Measurements from ENCODE around the gene NANP. TPM values are rescaled to one million over a fixed set of nuclear protein-coding genes. Genes with fewer than 3 reads are reported as not detected.
"Not testable (repeated sequence)": the region's sequence is repeated elsewhere in the genome, so short reads cannot be mapped to it uniquely, and the experiment has no call there.

Gene NANP
- total RNA-seq, 4 donors from 2014 or later, result 4.7 to 8.5 (median 6.9) TPM

DNA sequence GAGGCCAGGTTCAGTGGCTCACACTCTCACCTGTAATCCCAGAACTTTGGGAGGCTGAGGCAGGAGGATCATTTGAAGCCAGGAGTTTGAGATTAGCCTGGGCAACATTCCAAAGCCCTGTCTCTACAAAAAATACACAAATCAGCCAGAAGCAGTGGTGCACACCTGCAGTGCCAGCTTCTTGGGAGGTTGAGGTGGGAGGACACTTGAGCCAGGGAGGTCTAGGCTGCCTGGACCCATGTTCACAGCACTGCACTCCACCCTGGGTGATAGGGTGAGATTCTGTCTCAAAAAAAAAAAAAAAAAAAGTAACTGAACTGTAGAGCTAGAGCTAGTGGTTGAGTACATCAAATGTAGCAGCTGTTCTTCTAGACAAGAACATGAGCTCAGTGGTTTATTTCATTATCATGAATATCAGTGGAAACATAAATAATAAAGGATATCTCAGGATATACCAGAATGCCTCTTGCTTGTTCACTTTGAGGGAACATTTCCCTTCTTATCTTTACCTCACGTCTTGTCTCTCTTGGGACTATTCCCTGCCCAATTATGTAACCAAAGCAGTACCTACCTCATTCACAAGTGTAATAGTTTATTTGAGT, 17.6 kb downstream of the NANP start:
- Histone ChIP-seq H3K9me3 (no peaks in the 10 kb centered on the region), H3K4me3 (replicated peaks in 1 of 3) (no peak overlapping the region), H3K36me3 (no peaks in the 10 kb centered on the region), H3K4me1 (no peaks in the 10 kb centered on the region), H3K27ac (no peak overlapping the region), H3K27me3 (no peaks in the 10 kb centered on the region)
- no peak for DNase-seq
- TF ChIP-seq CTCF (IDR thresholded peaks at IDR 0.05) (no peak), POLR2A (IDR thresholded peaks at IDR 0.05) (no peak)
- 85 to 90% methylated on average over 1 of the region's 1 CpG for WGBS, 2 donors
- intact Hi-C loops (cut with DNase I), result no loop called here

- H3K27me3 ChIP-seq, result no peaks in the 10 kb centered on the region
- H3K4me3 ChIP-seq (replicated peaks in 1 of 3), result no peak overlapping the region
- WGBS, 2 donors, result 87 to 88% methylated on average over 7 of the region's 7 CpGs
- TF ChIP-seq POLR2A (IDR thresholded peaks at IDR 0.05), result no peak
- no peak for TF ChIP-seq CTCF (IDR thresholded peaks at IDR 0.05)
- intact Hi-C loops (cut with DNase I), result no loop called here
- no peaks in the 10 kb centered on the region for H3K36me3 ChIP-seq
- peaks cover 0 to 6% of the 10 kb centered on the region in 2 donors for H3K4me1 ChIP-seq
- no peak for DNase-seq
- H3K9me3 ChIP-seq, result no peaks in the 10 kb centered on the region
- no peak overlapping the region for H3K27ac ChIP-seq
Measured at GRCh38 chr20:25605148-25605547, 18.7 kb downstream of the NANP start.

GRCh38 chr20:25604611-25605010, 19.2 kb downstream of the NANP start:
- H3K27me3 ChIP-seq, result no peaks in the 10 kb centered on the region
- no peak overlapping the region for H3K27ac ChIP-seq
- DNase-seq, result no peak
- WGBS, 2 donors, result 88 to 93% methylated on average over 9 of the region's 9 CpGs
- H3K4me1 ChIP-seq, result peaks cover 0 to 6% of the 10 kb centered on the region in 2 donors
- H3K9me3 ChIP-seq, result no peaks in the 10 kb centered on the region
- TF ChIP-seq POLR2A (IDR thresholded peaks at IDR 0.05) (no peak), CTCF (IDR thresholded peaks at IDR 0.05) (no peak)
- H3K4me3 ChIP-seq (replicated peaks in 1 of 3), result no peak overlapping the region
- no peaks in the 10 kb centered on the region for H3K36me3 ChIP-seq
- intact Hi-C loops (cut with DNase I), result no loop called here

GRCh38 chr20:25602914-25603309, 20.9 kb downstream of the NANP start:
- H3K4me3 ChIP-seq (replicated peaks in 1 of 3); H3K36me3 ChIP-seq; DNase-seq; H3K27me3 ChIP-seq; H3K27ac ChIP-seq; H3K9me3 ChIP-seq; intact Hi-C loops (cut with DNase I); H3K4me1 ChIP-seq: not testable (repeated sequence)
- 82 to 83% methylated on average over 2 to 3 of the region's 9 CpGs for WGBS, 2 donors

DNA sequence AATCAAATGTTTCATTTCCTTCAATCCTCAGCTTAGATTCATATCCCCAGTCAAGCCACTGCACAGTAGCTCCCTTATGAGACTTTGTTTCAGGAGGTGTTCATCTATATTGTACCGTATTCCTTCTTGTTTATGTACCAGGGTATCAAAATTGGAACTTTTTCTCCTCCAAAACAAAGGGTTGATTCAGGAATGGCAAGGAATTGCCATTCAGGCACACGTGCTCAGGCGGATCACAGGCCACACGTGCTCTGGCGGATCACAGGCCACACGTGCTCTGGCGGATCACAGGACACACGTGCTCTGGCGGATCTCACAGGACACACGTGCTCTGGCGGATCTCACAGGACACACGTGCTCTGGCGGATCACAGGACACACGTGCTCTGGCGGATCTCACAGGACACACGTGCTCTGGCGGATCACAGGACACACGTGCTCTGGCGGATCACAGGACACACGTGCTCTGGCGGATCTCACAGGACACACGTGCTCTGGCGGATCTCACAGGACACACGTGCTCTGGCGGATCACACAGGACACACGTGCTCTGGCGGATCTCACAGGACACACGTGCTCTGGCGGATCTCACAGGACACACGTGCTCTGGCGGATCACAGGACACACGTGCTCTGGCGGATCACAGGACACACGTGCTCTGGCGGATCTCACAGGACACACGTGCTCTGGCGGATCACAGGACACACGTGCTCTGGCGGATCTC, 21.5 kb downstream of the NANP start:
- H3K9me3 ChIP-seq; H3K4me1 ChIP-seq; H3K27ac ChIP-seq; DNase-seq; H3K36me3 ChIP-seq; H3K27me3 ChIP-seq; H3K4me3 ChIP-seq (replicated peaks in 1 of 3); intact Hi-C loops (cut with DNase I): not testable (repeated sequence)
- 94% methylated on average over 10 to 13 of the region's 39 CpGs for WGBS, 2 donors

- no peaks in the 10 kb centered on the region for H3K36me3 ChIP-seq
- no peak overlapping the region for H3K27ac ChIP-seq
- WGBS, 2 donors, result 85 to 87% methylated on average over 2 of the region's 2 CpGs
- peaks cover 0 to 6% of the 10 kb centered on the region in 2 donors for H3K4me1 ChIP-seq
- no peak overlapping the region for H3K4me3 ChIP-seq (replicated peaks in 1 of 3)
- no peaks in the 10 kb centered on the region for H3K27me3 ChIP-seq
- intact Hi-C loops (cut with DNase I), result no loop called here
- TF ChIP-seq POLR2A (IDR thresholded peaks at IDR 0.05), result no peak
- no peak for TF ChIP-seq CTCF (IDR thresholded peaks at IDR 0.05)
- no peak for DNase-seq
- no peaks in the 10 kb centered on the region for H3K9me3 ChIP-seq
Measured at GRCh38 chr20:25601659-25602058, 22.2 kb downstream of the NANP start.

Data from thyroid gland (tissue), 4 donors.